ENCODE data around the gene ZNF783.

The ZNF783 gene

GRCh38 chr7:149281508-149282330 is 19.7 kb downstream of the ZNF783 start:
- no peak for DNase-seq (ENCODE audit: low read depth in 2 of 2)

- DNase-seq (ENCODE audit: low read depth in 2 of 2), result no peak
Observed at GRCh38 chr7:149282331-149282655, 20.3 kb downstream of the ZNF783 start.

GRCh38 chr7:149283321-149283720 is 21.3 kb downstream of the ZNF783 start:
- DNase-seq (ENCODE audit: low read depth in 2 of 2), result no peak

- DNase-seq (ENCODE audit: low read depth in 2 of 2), result no peak
Observed at GRCh38 chr7:149284343-149284742, 22.3 kb downstream of the ZNF783 start.

GRCh38 chr7:149284850-149285585 is 23.0 kb downstream of the ZNF783 start:
- DNase-seq (ENCODE audit: low read depth in 2 of 2), result peak; percentile 95 to 97

GRCh38 chr7:149285603-149286002 is 23.6 kb downstream of the ZNF783 start:
- DNase-seq (ENCODE audit: low read depth in 2 of 2), result no peak

- DNase-seq (ENCODE audit: low read depth in 2 of 2), result no peak
Observed at GRCh38 chr7:149286811-149287400, 24.9 kb downstream of the ZNF783 start.

GRCh38 chr7:149287622-149288021 is 25.6 kb downstream of the ZNF783 start:
- no peak for DNase-seq (ENCODE audit: low read depth in 2 of 2)

- DNase-seq (ENCODE audit: low read depth in 2 of 2), result no peak
Observed at GRCh38 chr7:149289262-149289661, 27.3 kb downstream of the ZNF783 start.

GRCh38 chr7:149289856-149290255 is 27.9 kb downstream of the ZNF783 start:
- DNase-seq (ENCODE audit: low read depth in 2 of 2), result no peak

GRCh38 chr7:149291036-149291780 is 29.2 kb downstream of the ZNF783 start:
- no peak for DNase-seq (ENCODE audit: low read depth in 2 of 2)

GRCh38 chr7:149291781-149292461 is 29.9 kb downstream of the ZNF783 start:
- no peak for DNase-seq (ENCODE audit: low read depth in 2 of 2)

- no peak for DNase-seq (ENCODE audit: low read depth in 2 of 2)
Observed at GRCh38 chr7:149292462-149292823, 30.4 kb downstream of the ZNF783 start.

GRCh38 chr7:149293338-149293737 is 31.3 kb downstream of the ZNF783 start:
- DNase-seq (ENCODE audit: low read depth in 2 of 2), result no peak

- no peak for DNase-seq (ENCODE audit: low read depth in 2 of 2)
Observed at GRCh38 chr7:149293946-149294633, 32.1 kb downstream of the ZNF783 start.

- DNase-seq (ENCODE audit: low read depth in 2 of 2), result no peak
Observed at GRCh38 chr7:149294634-149295480, 32.9 kb downstream of the ZNF783 start.

- DNase-seq (ENCODE audit: low read depth in 2 of 2), result no peak
Observed at GRCh38 chr7:149295481-149295850, 33.5 kb downstream of the ZNF783 start.

- no peak for DNase-seq (ENCODE audit: low read depth in 2 of 2)
Observed at GRCh38 chr7:149296368-149296767, 34.4 kb downstream of the ZNF783 start.

- no peak for DNase-seq (ENCODE audit: low read depth in 2 of 2)
Observed at GRCh38 chr7:149297034-149297755, 35.2 kb downstream of the ZNF783 start.
